ENCODE measurements around the gene VWA1.

DNA sequence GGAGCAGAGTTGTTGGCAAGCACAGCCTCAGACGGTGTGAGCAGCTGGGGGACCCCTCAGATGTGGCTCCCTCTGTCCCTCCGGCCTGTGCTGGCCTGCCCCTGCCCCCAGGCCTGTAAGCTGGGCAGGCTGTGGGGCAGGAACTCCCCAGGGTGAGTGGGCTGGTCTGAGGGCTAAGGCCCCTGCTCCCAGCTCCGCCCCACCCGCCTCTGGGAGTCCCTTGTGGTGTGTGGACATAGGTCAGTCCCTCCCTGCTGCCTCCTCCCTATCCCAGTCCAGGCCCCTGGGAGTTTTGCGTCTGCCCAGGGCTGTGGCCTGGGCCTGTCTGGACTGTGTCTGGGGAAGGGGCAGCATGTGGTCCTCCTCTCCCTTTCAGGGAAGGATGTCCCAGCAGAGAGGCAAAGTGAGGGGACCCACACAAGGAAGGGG, 3.6 kb upstream of the VWA1 start:
- TF ChIP-seq, protein P1, sequence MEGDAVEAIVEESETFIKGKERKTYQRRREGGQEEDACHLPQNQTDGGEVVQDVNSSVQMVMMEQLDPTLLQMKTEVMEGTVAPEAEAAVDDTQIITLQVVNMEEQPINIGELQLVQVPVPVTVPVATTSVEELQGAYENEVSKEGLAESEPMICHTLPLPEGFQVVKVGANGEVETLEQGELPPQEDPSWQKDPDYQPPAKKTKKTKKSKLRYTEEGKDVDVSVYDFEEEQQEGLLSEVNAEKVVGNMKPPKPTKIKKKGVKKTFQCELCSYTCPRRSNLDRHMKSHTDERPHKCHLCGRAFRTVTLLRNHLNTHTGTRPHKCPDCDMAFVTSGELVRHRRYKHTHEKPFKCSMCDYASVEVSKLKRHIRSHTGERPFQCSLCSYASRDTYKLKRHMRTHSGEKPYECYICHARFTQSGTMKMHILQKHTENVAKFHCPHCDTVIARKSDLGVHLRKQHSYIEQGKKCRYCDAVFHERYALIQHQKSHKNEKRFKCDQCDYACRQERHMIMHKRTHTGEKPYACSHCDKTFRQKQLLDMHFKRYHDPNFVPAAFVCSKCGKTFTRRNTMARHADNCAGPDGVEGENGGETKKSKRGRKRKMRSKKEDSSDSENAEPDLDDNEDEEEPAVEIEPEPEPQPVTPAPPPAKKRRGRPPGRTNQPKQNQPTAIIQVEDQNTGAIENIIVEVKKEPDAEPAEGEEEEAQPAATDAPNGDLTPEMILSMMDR (IDR thresholded peaks at IDR 0.05): no peak
- TF ChIP-seq SIN3A (IDR thresholded peaks at IDR 0.05; ENCODE audit: borderline replicate concordance, insufficient read depth, low read depth, low read length): peak; percentile 63; the same call in 1 of the 2 replicates
- TF ChIP-seq, protein P2, sequence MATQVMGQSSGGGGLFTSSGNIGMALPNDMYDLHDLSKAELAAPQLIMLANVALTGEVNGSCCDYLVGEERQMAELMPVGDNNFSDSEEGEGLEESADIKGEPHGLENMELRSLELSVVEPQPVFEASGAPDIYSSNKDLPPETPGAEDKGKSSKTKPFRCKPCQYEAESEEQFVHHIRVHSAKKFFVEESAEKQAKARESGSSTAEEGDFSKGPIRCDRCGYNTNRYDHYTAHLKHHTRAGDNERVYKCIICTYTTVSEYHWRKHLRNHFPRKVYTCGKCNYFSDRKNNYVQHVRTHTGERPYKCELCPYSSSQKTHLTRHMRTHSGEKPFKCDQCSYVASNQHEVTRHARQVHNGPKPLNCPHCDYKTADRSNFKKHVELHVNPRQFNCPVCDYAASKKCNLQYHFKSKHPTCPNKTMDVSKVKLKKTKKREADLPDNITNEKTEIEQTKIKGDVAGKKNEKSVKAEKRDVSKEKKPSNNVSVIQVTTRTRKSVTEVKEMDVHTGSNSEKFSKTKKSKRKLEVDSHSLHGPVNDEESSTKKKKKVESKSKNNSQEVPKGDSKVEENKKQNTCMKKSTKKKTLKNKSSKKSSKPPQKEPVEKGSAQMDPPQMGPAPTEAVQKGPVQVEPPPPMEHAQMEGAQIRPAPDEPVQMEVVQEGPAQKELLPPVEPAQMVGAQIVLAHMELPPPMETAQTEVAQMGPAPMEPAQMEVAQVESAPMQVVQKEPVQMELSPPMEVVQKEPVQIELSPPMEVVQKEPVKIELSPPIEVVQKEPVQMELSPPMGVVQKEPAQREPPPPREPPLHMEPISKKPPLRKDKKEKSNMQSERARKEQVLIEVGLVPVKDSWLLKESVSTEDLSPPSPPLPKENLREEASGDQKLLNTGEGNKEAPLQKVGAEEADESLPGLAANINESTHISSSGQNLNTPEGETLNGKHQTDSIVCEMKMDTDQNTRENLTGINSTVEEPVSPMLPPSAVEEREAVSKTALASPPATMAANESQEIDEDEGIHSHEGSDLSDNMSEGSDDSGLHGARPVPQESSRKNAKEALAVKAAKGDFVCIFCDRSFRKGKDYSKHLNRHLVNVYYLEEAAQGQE (IDR thresholded peaks at IDR 0.05; ENCODE audit: insufficient read depth in 1 of 2, low read depth in 2 of 2, low read length in 1 of 2): no peak; a peak in 1 of 4 replicates
- TF ChIP-seq POLR2AphosphoS5 (IDR thresholded peaks at IDR 0.05; ENCODE audit: low read depth, low read length): peak; percentile 75
